Keratinocyte (primary cell): Measurements from ENCODE around the gene ADGRD1. TPM values are rescaled to one million over a fixed set of nuclear protein-coding genes. Genes with fewer than 3 reads are reported as not detected.

Source experiments
- DNase-seq: peaks from one replicate; pipeline ENCODE4 v3.0.0-alpha.2; 2011; ENCODE audit warnings: low read depth, missing footprints, low spot score
- FAIRE-seq: peaks from 2 replicates; lab custom pipeline; 2011; peaks lifted over from hg19 to GRCh38; lab: Jason Lieb, UNC
- H2AFZ ChIP-seq: 2 replicates; pipeline ENCODE4 v1.6.0; 2012; ENCODE audit warnings: low read length, control low read depth, inconsistent platforms; ENCODE audit not compliant: control insufficient read depth
- H3K27ac ChIP-seq: 2 replicates; pipeline ENCODE4 v1.5.1; 2011; ENCODE audit warnings: low read length; ENCODE audit not compliant: control insufficient read depth, insufficient read depth
- H3K27me3 ChIP-seq: 3 replicates; pipeline ENCODE4 v1.6.0; 2011; ENCODE audit warnings: low read length; ENCODE audit not compliant: control insufficient read depth, insufficient read depth; ENCODE audit errors: extremely low read depth
- H3K36me3 ChIP-seq, 2 experiments: 2 replicates in 1 of 2; 3 replicates in 1 of 2; pipeline ENCODE4 v1.5.1; 2011; ENCODE audit warnings: low read length in 2 of 2, mild to moderate bottlenecking in 1 of 2; ENCODE audit not compliant: control insufficient read depth in 2 of 2, insufficient read depth in 2 of 2; ENCODE audit errors: extremely low read depth in 1 of 2
- H3K4me1 ChIP-seq: 3 replicates; pipeline ENCODE4 v1.5.1; 2011; ENCODE audit warnings: low read length; ENCODE audit not compliant: control insufficient read depth, insufficient read depth; ENCODE audit errors: extremely low read depth
- H3K4me2 ChIP-seq: 3 replicates; pipeline ENCODE4 v1.6.0; 2011; ENCODE audit warnings: low read depth, low read length; ENCODE audit not compliant: control insufficient read depth, insufficient read depth; ENCODE audit errors: extremely low read depth
- H3K4me3 ChIP-seq, 3 experiments: fragments of 200-600 bp in 1 of 3; sonication (generic) in 1 of 3; 2 replicates in 2 of 3; 3 replicates in 1 of 3; pipeline ENCODE4 v1.5.1; 2011 to 2016; ENCODE audit warnings: low read length in 3 of 3, mild to moderate bottlenecking in 3 of 3, control low read depth in 2 of 3, inconsistent platforms in 1 of 3, low read depth in 1 of 3, mixed read lengths in 1 of 3, mixed run types in 1 of 3, moderate library complexity in 1 of 3; ENCODE audit not compliant: control insufficient read depth in 2 of 3, insufficient read depth in 2 of 3; ENCODE audit errors: extremely low read depth in 1 of 3
- H3K79me2 ChIP-seq: 2 replicates; pipeline ENCODE4 v1.6.0; 2012; ENCODE audit warnings: low read length; ENCODE audit not compliant: control insufficient read depth, insufficient read depth
- H3K9ac ChIP-seq: 3 replicates; pipeline ENCODE4 v1.6.0; 2011; ENCODE audit warnings: low read length; ENCODE audit not compliant: control insufficient read depth, insufficient read depth; ENCODE audit errors: extremely low read depth
- H3K9me1 ChIP-seq: 3 replicates; pipeline ENCODE4 v1.6.0; 2011; ENCODE audit warnings: low read length; ENCODE audit not compliant: control insufficient read depth, insufficient read depth; ENCODE audit errors: extremely low read depth
- H3K9me3 ChIP-seq: 2 replicates; pipeline ENCODE4 v1.5.1; 2012; ENCODE audit warnings: low read depth, low read length; ENCODE audit not compliant: control insufficient read depth
- H4K20me1 ChIP-seq: 3 replicates; pipeline ENCODE4 v1.6.0; 2011; ENCODE audit warnings: low read length; ENCODE audit not compliant: control insufficient read depth, insufficient read depth; ENCODE audit errors: extremely low read depth
- EZH2 ChIP-seq: IDR thresholded peaks from one replicate; pipeline ENCODE4 v1.6.1; 2012; ENCODE audit warnings: inconsistent platforms, mild to moderate bottlenecking, low read length, moderate library complexity
- dilution Hi-C: fragments of 300-500 bp; cut with MboI; formaldehyde crosslinking; loops from one replicate; pipeline ENCODE4 v1.7.0; 2020; ENCODE audit warnings: low sequenced_read_pairs; ENCODE audit not compliant: extremely low pct_ligation_motif_present
- polyA plus RNA-seq, 5 experiments: library from polyadenylated mRNA; depleted of rRNA in 3 of 5; stranded (reverse) in 3 of 5; stranded (forward) in 1 of 5; unstranded in 1 of 5; fragments of >200 nt; gene quantifications; 1 replicate in 1 of 5; 2 replicates in 3 of 5; 3 replicates in 1 of 5; pipeline versions ENCODE4 v1.2.1 to v1.2.3, GENCODE V29; 2011 to 2012; ENCODE audit warnings: missing spikeins in 2 of 5, low read depth in 1 of 5, low replicate concordance in 1 of 5
- TF ChIP-seq, protein P1 (sequence below), 3 experiments: IDR thresholded peaks in 1 of 3; conservative IDR thresholded peaks in 1 of 3; optimal IDR thresholded peaks in 1 of 3; 2 replicates in 2 of 3; 3 replicates in 1 of 3; pipeline versions ENCODE3 to v1.5.1; 2011; ENCODE audit warnings: low read length in 3 of 3, mild to moderate bottlenecking in 3 of 3, moderate library complexity in 2 of 3, control low read depth in 1 of 3, inconsistent platforms in 1 of 3; ENCODE audit not compliant: insufficient read depth in 2 of 3; ENCODE audit errors: extremely low read depth in 1 of 3

Gene ADGRD1
- polyA plus RNA-seq, 1 donor (not counting 4 experiments of a cell fraction or from before 2014, with no cell fraction given) = not detected

DNA sequence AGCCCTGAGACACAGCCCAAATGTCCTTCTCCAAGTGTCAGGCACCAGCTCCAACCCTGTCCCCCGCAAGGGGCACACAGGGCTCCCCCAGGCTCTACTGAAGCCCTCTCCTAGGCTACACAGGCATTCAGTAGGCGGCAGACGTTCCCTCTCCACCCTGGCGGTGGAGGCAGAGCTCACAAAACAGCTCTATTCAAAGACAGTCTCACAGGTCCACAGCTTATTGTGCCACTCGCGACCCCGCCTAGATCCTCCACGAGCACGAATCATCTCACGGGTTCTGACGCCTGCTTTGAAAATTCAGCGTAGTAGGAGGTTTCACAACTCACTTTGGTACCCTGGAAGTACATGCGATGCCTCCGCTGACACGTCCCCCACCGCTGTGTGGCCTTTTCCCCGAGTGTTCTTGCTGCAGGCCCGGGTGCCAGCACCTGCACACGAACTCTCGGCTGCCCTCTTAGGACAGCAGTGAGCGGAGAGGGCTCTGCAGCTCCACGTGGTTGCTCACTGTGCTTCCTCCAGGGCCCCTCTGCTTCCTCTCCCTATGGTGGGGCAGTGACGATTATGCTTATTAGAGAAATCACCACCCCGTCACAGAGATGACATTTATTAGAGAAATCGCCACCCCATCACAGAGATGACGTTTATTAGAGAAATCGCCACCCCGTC is 78.5 kb downstream of the ADGRD1 start:
- H3K79me2 ChIP-seq = no peaks in the 10 kb centered on the region

DNA sequence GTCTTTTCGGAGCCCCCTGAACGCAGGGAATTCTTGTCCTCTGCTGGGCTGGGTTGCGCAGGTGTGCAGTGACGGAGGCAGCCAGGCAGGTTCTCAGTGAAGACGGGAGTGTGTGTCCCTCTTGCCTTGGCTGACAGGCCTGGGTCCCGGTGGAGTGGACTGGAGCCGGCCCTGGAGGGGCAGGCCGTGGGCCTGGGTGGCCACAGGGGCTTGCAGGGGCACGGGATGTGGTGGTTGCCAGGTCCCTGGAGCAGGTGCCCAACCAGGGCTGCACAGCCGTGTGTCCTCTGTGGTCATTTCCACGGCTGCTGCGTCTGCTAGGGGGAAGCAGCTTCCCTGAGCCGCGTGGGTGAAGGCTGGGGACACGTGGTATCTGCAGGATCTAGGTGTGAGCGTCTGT is 79.8 kb downstream of the ADGRD1 start:
- DNase-seq (no peak), FAIRE-seq (no peak)
- Histone ChIP-seq H2AFZ (no peak overlapping the region), H3K36me3 (no peaks in the 10 kb centered on the region), H3K9me3 (peaks cover 10% of the 10 kb centered on the region), H3K4me2 (no peak overlapping the region), H4K20me1 (no peaks in the 10 kb centered on the region), H3K27me3 (peaks cover 2% of the 10 kb centered on the region), H3K4me1 (no peaks in the 10 kb centered on the region), H3K9ac (no peak overlapping the region), H3K9me1 (no peaks in the 10 kb centered on the region), H3K4me3 (no peak overlapping the region), H3K79me2 (no peaks in the 10 kb centered on the region), H3K27ac (no peak overlapping the region)
- dilution Hi-C loops = no loop called here
- TF ChIP-seq EZH2 = no peak
- TF ChIP-seq, protein P1, sequence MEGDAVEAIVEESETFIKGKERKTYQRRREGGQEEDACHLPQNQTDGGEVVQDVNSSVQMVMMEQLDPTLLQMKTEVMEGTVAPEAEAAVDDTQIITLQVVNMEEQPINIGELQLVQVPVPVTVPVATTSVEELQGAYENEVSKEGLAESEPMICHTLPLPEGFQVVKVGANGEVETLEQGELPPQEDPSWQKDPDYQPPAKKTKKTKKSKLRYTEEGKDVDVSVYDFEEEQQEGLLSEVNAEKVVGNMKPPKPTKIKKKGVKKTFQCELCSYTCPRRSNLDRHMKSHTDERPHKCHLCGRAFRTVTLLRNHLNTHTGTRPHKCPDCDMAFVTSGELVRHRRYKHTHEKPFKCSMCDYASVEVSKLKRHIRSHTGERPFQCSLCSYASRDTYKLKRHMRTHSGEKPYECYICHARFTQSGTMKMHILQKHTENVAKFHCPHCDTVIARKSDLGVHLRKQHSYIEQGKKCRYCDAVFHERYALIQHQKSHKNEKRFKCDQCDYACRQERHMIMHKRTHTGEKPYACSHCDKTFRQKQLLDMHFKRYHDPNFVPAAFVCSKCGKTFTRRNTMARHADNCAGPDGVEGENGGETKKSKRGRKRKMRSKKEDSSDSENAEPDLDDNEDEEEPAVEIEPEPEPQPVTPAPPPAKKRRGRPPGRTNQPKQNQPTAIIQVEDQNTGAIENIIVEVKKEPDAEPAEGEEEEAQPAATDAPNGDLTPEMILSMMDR (optimal IDR thresholded peaks at IDR 0.05 in 1 of 3, IDR thresholded peaks at IDR 0.05 in 1 of 3, conservative IDR thresholded peaks at IDR 0.05 in 1 of 3; ENCODE audit: extremely low read depth in 1 of 3, insufficient read depth in 2 of 3, low read length in 3 of 3) = no peak

More for the DNA sequence above, 78.5 kb downstream of the ADGRD1 start:
- Histone ChIP-seq H3K27ac (no peak overlapping the region), H3K4me3 (no peak overlapping the region), H3K9ac (no peak overlapping the region), H3K9me1 (no peaks in the 10 kb centered on the region), H3K4me2 (no peak overlapping the region), H3K36me3 (no peaks in the 10 kb centered on the region), H3K9me3 (peaks cover 10% of the 10 kb centered on the region), H3K4me1 (no peaks in the 10 kb centered on the region), H2AFZ (no peak overlapping the region), H3K27me3 (no peaks in the 10 kb centered on the region), H4K20me1 (no peaks in the 10 kb centered on the region)
- dilution Hi-C loops = no loop called here
- TF ChIP-seq, protein P1 (optimal IDR thresholded peaks at IDR 0.05 in 1 of 3, IDR thresholded peaks at IDR 0.05 in 1 of 3, conservative IDR thresholded peaks at IDR 0.05 in 1 of 3; ENCODE audit: extremely low read depth in 1 of 3, insufficient read depth in 2 of 3, low read length in 3 of 3) = no peak
- TF ChIP-seq EZH2 = no peak
- FAIRE-seq (no peak), DNase-seq (no peak)
